HEK293 (cell line): ENCODE data around the gene DNMT3L.

Experiments
- CTCF ChIP-seq: fragments of 450-650 bp; formaldehyde crosslinking; IDR thresholded peaks from 2 replicates; pipeline ENCODE4 v1.5.1; 2016; ENCODE audit warnings: missing biosample characterization, missing genetic modification characterization
- KLF1 ChIP-seq: fragments of 450-650 bp; formaldehyde crosslinking; IDR thresholded peaks from 2 replicates; pipeline ENCODE4 v1.5.1; 2016; ENCODE audit warnings: missing biosample characterization, missing genetic modification characterization
- TCF7L2 ChIP-seq: IDR thresholded peaks from 2 replicates; pipeline ENCODE4 v1.6.1; 2011; ENCODE audit warnings: low read depth, mild to moderate bottlenecking, inconsistent platforms, low read length, moderate library complexity, borderline replicate concordance
- YY1 ChIP-seq: fragments of 450-650 bp; formaldehyde crosslinking; IDR thresholded peaks from 2 replicates; pipeline ENCODE4 v1.5.1; 2018; ENCODE audit warnings: missing biosample characterization, missing genetic modification characterization
- ZBTB17 ChIP-seq: fragments of 450-650 bp; formaldehyde crosslinking; IDR thresholded peaks from 2 replicates; pipeline ENCODE4 v1.5.1; 2016; ENCODE audit warnings: missing biosample characterization, missing genetic modification characterization
- ZFP41 ChIP-seq: fragments of 450-650 bp; formaldehyde crosslinking; IDR thresholded peaks from 2 replicates; pipeline ENCODE4 v1.5.1; 2016; ENCODE audit warnings: missing biosample characterization, missing genetic modification characterization, borderline replicate concordance
- ZNF350 ChIP-seq: fragments of 450-650 bp; formaldehyde crosslinking; IDR thresholded peaks from 2 replicates; pipeline ENCODE4 v1.5.0; 2017; ENCODE audit warnings: missing biosample characterization, mild to moderate bottlenecking, missing genetic modification characterization
- ZNF416 ChIP-seq: fragments of 450-650 bp; formaldehyde crosslinking; IDR thresholded peaks from 2 replicates; pipeline ENCODE4 v1.5.1; 2016; ENCODE audit warnings: missing biosample characterization, missing genetic modification characterization
- ZNF501 ChIP-seq: fragments of 450-650 bp; formaldehyde crosslinking; IDR thresholded peaks from 2 replicates; pipeline ENCODE4 v1.5.1; 2016; ENCODE audit warnings: missing biosample characterization, missing genetic modification characterization
- ZNF830 ChIP-seq: fragments of 450-650 bp; IDR thresholded peaks from 2 replicates; pipeline ENCODE4 v1.5.0; 2018; ENCODE audit warnings: missing biosample characterization, missing genetic modification characterization, low read depth, mild to moderate bottlenecking, moderate library complexity

GRCh38 chr21:44265734-44266270 is 4.1 kb upstream of the DNMT3L start:
- no peak for TF ChIP-seq CTCF (tag by site-specific recombination)
- TF ChIP-seq ZNF350, result no peak
- TF ChIP-seq TCF7L2, result no peak
- no peak for TF ChIP-seq ZFP41 (tag by site-specific recombination)
- no peak for TF ChIP-seq ZBTB17 (tag by site-specific recombination)
- TF ChIP-seq KLF1, result no peak
- TF ChIP-seq YY1, result no peak
- no peak for TF ChIP-seq ZNF416 (tag by site-specific recombination)
- TF ChIP-seq ZNF501, result no peak
- no peak for TF ChIP-seq ZNF830
